GM18858 (cell line): ENCODE measurements around the gene IL17RB.

Experiments used
- ATAC-seq: cut with Tn5 transposase; IDR thresholded peaks from one replicate; pipeline ENCODE4 v1.9.1; 2021; ENCODE audit not compliant: unreplicated experiment

IL17RB gene

DNA sequence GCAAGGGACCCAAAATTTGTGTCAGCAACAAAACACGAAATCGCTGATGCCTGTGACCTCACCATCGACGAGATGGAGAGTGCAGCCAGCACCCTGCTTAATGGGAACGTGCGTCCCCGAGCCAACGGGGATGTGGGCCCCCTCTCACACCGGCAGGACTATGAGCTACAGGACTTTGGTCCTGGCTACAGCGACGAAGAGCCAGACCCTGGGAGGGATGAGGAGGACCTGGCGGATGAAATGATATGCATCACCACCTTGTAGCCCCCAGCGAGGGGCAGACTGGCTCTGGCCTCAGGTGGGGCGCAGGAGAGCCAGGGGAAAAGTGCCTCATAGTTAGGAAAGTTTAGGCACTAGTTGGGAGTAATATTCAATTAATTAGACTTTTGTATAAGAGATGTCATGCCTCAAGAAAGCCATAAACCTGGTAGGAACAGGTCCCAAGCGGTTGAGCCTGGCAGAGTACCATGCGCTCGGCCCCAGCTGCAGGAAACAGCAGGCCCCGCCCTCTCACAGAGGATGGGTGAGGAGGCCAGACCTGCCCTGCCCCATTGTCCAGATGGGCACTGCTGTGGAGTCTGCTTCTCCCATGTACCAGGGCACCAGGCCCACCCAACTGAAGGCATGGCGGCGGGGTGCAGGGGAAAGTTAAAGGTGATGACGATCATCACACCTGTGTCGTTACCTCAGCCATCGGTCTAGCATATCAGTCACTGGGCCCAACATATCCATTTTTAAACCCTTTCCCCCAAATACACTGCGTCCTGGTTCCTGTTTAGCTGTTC is 35.0 kb upstream of the IL17RB start:
- no peak for ATAC-seq

- no peak for ATAC-seq
These were observed 33.9 kb upstream of the IL17RB start for GRCh38 chr3:53812434-53812833.

DNA sequence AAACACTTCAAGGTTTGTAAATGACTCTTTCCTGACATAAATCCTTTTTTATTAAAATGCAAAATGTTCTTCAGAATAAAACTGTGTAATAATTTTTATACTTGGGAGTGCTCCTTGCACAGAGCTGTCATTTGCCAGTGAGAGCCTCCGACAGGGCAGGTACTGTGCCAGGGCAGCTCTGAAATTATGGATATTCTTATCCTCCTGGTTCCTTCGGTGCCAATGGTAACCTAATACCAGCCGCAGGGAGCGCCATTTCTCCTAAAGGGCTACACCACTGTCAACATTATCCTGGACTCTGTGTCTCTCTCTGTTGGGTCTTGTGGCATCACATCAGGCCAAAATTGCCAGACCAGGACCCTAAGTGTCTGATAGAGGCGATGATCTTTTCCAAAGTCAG is 33.1 kb upstream of the IL17RB start:
- no peak for ATAC-seq

DNA sequence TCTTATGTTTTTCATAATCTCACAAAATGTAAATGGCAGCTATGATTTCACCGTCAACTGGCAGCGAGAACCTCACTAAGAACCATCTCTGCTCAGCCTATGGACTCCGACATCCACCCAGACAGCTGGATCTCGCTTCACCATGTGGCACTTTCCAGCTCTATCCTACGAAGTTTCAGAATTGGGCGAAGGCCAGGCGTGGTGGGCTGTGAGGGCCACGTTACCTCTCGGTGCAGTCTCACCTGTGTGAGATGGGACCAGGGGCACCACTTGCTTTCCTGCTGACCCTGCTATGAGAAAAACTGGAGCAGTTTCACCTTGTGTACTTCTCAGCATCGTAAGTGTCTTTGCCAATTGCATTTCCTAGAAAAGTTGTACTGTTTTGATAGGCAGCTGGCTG is 32.5 kb upstream of the IL17RB start:
- ATAC-seq, result no peak

GRCh38 chr3:53815067-53815466 is 31.3 kb upstream of the IL17RB start:
- no peak for ATAC-seq

- ATAC-seq, result no peak
These were observed 30.7 kb upstream of the IL17RB start for GRCh38 chr3:53815651-53816050.

DNA sequence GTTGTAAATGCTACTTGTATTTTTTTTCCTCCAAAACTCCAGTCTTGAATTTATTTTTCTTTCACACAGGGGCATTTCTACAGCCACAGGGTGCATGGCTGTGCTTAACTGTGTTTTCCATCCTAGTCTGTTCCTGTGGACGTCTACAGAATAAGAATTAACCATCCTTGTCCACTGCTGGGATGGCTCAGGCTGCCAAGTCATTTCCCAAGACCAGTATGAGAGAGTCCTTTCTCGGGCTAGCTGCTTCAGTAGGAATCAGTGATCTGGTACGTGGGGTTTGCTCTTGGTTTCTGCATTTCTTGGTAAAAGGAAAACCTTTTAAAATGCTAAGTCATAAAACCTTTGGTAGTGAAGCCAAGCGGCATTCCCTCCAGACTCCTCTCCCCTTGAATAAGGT is 29.9 kb upstream of the IL17RB start:
- ATAC-seq, result no peak

DNA sequence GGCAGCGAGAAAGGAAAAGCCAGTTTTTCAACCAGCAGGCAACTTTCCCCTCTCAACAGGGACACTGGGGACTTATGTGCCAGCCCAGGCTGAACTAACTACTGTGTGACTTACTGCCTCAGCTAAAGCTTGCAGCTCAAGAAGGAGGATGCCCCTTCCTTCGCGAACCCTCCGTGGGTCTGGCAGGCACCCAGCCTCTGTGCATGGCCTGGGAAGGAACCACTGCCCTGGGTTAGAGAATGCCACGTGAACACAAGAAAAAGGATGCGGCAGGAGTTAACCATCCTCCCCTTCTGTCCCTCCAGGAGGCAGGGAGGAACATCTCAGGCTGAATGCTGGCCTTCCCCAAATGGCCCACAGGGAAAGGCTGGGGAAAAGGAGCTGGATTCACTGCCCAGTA is 29.2 kb upstream of the IL17RB start:
- no peak for ATAC-seq

- no peak for ATAC-seq
These were observed 28.6 kb upstream of the IL17RB start for GRCh38 chr3:53817809-53818208.

- ATAC-seq, result no peak
These were observed 27.9 kb upstream of the IL17RB start for GRCh38 chr3:53818221-53819162.

DNA sequence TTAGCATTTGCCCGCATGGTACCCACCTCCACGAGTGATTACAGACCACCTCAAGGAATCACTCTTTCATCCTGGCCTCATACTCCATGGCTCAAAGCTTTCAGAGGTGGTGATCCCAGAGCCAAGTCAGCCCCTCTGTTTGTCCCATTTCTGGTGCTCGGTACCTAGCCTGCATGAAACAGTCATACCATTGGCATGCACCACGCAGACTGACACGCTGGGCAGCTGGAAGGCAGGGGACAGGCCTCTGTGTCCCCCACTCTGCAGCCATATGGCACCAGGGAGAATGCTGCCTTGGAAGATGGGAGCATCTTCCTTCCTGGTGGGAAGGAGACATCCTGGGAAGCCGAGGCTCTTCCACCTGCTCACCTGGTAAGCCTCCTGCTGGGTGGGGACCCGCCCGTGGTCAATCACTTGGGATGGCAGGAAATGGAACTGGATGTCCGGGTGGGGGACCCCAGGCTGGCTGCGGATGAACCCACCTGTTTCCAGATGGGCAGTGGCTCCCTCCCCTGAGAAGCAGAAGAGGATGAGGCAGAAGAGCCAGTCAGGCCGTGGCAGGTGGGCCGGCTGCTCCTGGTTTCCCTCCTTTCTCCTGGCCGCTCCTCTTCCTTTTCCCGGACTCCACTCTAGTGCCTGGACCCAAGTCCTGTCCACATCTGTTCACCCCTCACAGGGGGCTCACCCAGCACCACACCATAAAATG is 27.1 kb upstream of the IL17RB start:
- no peak for ATAC-seq

DNA sequence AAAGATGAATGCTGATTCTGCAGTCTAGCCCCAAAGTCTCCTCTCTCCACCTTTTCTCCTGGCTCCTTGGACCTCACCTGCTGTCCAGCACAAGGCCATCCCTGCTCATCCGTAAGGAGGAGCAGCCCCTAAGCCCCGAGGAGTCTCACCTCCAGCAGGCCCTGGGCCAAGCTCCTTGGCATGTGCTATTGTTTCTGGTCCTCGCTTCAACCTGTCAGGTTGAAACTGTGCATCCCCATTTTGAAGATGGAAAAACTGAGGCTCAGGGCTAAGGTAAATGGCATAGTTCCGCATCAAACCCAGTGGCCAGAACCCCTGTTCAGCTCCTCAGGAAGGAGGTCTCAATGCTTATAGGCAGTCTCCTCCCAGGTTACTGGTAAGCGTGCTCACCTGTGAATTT is 26.3 kb upstream of the IL17RB start:
- no peak for ATAC-seq

DNA sequence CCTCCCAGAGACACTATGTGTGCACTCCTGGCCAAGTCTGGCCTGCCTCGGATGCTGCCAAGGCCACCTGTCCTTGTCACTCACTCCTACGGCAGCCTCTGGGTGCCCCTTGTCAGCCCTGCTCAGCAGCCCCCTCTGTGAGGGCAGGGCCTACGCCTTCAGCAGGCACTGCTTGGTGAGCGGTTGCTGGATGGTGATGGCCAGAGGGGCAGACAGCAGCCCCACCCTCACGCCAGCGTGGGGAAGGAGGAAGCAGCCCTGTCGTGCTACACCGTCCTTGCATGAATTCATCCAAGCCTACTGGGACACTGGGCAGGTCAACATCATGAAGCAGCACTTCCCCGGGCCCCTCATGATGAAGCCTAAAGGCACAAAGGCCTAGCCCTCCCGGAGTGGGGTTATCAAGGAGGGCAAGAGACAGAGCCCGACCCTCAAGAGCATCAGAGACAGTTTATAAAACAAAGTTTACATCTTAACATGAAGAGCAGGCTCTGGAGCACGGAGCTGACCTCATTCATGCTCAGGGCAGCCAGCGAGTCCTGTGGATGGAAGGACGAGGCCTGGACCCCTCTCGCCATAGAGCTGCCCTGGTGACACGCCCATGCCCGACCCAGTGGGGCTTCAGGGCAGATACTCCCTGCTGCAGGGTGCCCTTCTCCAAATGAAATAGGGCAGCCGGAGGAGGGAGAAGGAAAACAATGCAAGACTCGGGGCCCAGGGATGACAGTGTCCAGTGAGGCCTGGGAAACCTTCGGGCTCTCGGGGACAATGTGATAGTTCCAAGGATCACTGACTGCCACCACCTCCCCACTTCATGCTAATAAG is 25.4 kb upstream of the IL17RB start:
- no peak for ATAC-seq

DNA sequence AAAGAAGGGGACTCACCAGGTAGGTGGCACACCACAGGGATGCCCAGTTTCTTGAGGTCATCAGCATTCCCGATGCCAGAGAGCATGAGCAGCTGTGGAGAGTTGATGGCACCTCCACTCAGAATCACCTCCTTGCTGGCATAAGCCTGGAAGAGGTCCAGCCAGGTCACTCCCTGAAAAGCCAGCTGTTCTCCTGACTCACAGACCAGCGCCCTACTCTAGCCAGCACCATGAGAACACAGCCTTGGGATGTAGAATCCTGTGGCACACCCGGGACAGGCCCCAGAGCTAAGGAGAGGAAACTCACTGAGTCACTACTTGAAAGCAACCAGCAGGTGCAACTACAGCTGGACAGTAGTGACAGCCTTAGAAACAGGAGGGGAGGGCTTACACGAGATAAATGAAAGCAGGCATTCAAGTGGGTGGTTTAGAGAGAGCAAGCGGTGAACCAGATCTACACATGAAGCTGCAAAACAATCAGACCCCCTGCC is 24.7 kb upstream of the IL17RB start:
- no peak for ATAC-seq

- ATAC-seq, result no peak
These were observed 24.0 kb upstream of the IL17RB start for GRCh38 chr3:53822331-53822741.

DNA sequence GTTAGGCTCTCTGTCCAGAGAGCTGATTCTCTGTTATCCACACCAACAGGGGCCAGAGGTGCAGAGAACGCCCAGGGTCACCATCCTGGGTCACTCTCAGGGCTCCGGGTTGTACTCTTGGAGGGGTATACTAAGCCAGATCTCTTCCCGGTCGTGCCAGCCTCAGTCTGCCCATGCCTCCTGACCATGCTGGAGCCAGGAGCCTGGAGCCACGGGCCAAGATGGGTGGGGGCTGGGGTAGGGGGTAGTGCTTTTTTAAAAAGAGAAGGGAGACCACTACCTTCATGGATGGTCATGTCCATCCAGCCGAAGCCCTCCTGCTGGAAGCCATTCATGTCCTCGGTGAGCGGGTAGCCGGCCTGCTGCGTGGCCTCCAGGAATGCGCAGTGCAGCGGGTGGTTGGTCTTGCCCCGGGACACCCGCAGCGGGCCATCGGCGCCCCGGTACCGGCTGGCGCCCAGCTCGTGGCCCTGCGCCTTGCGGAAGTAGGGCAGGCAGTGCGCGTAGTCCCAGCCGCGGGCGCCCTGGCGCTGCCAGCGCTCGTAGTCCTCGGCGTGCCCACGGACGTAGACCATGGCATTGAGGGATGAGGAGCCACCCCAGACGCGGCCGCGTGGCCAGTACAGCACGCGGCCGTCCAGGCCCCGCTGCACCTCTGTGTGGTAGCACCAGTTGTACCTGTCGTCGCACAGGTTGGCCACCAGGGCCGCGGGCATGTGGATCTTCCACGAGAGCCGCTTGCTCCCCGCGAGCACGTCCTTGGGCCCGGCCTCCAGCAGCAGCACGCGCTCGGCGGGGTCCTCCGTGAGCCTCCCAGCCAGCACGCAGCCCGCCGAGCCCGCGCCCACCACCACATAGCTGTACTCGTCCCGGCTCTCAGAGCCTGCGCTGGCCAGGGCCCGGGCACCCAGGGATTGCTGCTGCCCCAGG is 23.1 kb upstream of the IL17RB start:
- no peak for ATAC-seq

- ATAC-seq, result no peak
These were observed 22.3 kb upstream of the IL17RB start for GRCh38 chr3:53823956-53824657.

- ATAC-seq, result no peak
These were observed 21.6 kb upstream of the IL17RB start for GRCh38 chr3:53824795-53825194.

DNA sequence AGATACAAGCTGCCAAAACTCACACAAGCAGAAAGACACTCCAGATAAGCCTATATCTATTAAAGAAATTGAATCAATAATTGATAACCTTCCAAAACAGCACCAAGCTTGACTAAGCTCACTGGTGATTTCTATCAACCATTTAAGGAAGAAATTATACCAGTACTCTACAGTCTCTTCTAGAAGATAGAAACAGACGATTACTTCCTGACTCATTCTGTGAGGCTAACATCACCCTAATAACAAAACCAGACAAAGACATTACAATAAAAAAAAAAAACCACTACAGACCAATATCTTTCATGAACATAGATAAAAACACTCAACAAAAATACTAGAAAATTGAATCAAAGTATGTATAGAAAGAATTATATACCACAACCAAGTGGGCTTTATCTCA is 20.3 kb upstream of the IL17RB start:
- no peak for ATAC-seq
